Measurements from ENCODE around the gene DNM2.
A peak's percentile ranks its signal among the peaks of the same experiment; 100 is the strongest.
"Not testable (repeated sequence)": the region's sequence is repeated elsewhere in the genome, so short reads cannot be mapped to it uniquely, and the experiment has no call there.

Gene DNM2

GRCh38 chr19:10724573-10725071 is 6.7 kb downstream of the DNM2 start:
- DNase-seq (ENCODE audit: low read depth in 2 of 2) = peak in 1 of 2 experiments; percentile 16

DNA sequence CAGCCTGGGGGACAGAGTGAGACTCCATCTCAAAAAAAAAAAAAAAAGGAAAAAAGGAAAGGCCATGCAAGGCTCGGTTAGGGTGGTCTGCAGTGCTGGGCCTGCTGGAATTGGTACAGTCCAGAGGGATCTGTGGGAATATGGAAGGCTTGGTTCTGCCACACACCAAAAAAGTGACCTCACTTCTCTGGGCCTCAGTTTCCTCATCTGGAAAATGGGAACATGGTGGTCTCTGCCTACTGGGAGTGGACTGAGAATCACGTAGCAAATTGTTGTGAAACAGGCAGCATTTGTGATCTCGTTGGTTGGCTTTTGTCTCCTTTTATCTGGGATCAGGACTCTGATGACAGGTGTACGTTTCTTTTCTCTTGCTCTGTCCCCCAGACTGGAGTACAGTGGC is 7.5 kb downstream of the DNM2 start:
- DNase-seq (ENCODE audit: low read depth in 2 of 2) = no peak

- DNase-seq (ENCODE audit: low read depth in 2 of 2) = no peak
These were observed 8.4 kb downstream of the DNM2 start for GRCh38 chr19:10726268-10726667.

GRCh38 chr19:10727685-10728201 is 9.9 kb downstream of the DNM2 start:
- DNase-seq (ENCODE audit: low read depth in 2 of 2) = no peak

DNA sequence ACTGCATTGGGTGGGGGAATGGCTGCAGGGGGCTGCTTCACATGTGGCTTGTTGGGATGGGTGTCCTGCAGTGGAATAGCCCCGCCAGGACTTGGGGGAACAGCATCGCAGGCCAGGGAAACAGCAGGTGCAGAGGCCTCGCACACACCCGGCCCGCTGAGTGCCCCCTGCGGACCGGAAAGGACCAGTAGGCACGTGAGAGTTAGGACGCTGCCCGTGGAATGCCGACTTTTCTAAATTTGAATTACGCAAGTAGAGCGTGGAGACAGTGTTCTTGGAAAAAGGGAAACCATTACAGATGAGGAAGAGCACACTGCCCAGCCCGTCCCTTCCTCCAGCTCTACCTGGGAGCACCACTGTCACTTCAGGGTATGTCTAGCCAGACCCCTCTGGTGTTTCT is 11.5 kb downstream of the DNM2 start:
- no peak for DNase-seq (ENCODE audit: low read depth in 2 of 2)

- no peak for DNase-seq (ENCODE audit: low read depth in 2 of 2)
These were observed 13.1 kb downstream of the DNM2 start for GRCh38 chr19:10730932-10731331.

DNA sequence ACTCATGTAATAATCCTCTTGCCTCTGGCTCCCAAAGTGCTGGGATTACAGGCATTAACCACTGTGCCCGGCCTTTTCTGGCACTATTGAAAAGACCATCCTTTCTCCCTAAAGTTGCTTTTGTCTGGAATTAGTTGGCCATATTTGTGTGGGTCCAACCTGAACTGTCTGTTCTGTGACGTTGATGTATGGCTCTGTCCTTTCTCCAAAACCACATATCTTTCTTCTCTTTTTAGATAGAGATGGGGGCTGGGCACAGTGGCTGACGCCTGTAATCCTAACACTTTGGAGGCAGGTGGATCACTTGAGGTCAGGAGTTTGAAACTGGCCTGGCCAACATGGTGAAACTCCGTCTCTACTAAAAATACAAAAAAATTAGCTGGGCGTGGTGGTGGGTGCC is 17.9 kb downstream of the DNM2 start:
- no peak for DNase-seq (ENCODE audit: low read depth in 2 of 2)

- DNase-seq (ENCODE audit: low read depth in 2 of 2) = no peak
These were observed 18.3 kb downstream of the DNM2 start for GRCh38 chr19:10736189-10736588.

DNA sequence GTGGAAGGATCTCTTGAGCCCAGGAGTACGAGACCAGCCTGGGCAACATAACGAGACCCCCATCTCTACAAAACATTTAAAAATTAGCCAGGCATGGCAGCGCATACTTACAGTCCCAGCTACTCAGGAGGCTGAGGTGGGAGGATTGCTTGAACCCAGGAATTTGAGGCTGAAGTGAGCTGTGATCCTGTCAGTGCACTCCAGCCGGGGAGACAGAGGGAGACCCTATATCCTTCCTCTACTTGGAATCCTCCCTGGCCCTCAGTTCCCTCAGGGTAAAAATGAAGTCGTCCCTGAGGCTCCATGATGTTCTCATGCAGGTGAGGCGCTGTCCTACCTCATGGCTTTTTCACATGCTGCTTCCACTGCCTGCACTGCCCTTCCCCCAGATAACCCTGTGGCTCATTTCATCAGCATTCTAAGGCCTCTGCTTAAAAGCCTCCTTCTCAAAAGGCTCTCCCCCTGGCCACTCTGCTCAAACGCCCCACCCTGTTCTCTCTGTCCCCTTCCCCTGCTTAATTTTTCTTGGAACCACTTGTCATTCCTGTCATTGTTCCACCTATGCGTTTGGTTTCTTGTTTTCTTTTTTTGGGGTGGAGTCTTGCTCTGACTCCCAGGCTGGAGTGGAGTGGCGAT is 19.2 kb downstream of the DNM2 start:
- no peak for DNase-seq (ENCODE audit: low read depth in 2 of 2)

- no peak for DNase-seq (ENCODE audit: low read depth in 2 of 2)
These were observed 19.8 kb downstream of the DNM2 start for GRCh38 chr19:10737722-10738121.

DNA sequence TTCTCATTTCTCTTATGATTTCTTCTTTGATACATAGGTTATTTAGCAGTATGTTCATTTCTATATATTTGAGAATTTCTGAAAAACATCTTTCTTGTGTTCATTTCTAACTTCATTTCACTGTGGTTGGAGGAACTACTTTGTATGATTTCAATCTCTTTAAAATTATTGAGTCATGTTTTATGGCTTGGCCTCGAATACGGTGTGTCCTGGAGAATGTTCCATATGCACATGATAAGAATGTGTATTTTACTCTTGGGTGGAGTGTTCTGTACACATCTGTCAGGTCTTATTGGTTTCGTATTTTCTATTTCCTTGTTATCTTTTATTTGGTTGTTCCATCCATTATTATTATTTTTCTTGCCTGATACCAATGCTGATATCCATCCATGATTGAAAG is 22.9 kb downstream of the DNM2 start:
- DNase-seq (ENCODE audit: low read depth in 2 of 2) = no peak

- DNase-seq (ENCODE audit: low read depth in 2 of 2) = no peak
These were observed 24.6 kb downstream of the DNM2 start for GRCh38 chr19:10742476-10742875.

DNA sequence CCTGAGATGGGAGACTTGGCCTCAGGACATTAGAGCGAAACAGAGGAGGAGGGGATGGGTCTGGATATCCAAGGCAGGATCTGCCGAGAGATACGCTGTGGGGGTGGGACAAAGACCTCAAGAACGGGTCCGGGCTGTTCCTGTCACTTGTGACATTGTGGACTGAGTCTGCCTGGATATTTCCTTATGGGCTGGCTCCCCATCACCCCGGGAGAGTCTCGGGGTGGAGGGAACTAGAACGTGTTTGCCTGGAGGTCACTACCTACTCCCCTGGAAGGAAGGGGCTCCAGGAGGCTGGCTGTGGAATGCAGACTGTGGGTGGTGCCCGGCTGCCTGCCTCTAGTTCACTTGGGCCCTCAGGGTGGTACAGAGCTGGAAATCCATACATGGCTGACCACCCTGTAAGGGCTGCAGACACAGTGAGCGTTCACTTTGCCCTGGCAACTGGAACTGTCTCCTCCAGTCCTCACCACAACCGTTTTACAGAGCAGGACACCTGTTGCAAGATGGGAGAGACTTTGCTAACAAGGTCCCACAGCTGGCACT is 26.4 kb downstream of the DNM2 start:
- no peak for DNase-seq (ENCODE audit: low read depth in 2 of 2)

DNA sequence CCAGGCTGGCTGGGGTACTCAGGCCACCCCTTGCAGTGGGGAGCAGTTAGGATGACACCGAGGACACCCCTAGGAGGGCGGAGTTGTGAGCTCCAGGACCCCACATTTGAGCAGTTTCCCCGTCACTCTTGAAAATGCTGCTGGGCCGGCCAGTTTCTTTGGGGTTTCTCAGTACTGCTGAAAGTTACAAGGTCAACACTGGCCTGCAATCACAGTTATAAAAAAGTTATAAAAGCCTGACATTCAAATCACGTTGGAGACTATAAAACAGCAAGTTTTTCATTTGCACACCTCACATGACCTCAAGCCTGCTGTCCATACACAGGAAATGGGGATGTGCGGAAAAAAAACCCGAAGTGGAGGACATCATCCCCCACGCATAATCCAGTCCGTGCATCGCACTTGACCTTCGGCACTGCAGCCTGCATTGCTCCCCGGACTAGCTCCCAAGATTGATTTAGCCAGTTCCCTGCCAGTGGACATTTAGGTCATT is 27.0 kb downstream of the DNM2 start:
- no peak for DNase-seq (ENCODE audit: low read depth in 2 of 2)

GRCh38 chr19:10746437-10746836 is 28.6 kb downstream of the DNM2 start:
- not testable (repeated sequence) for DNase-seq (ENCODE audit: low read depth in 2 of 2)

- no peak for DNase-seq (ENCODE audit: low read depth in 2 of 2)
These were observed 29.4 kb downstream of the DNM2 start for GRCh38 chr19:10747271-10747670.

DNA sequence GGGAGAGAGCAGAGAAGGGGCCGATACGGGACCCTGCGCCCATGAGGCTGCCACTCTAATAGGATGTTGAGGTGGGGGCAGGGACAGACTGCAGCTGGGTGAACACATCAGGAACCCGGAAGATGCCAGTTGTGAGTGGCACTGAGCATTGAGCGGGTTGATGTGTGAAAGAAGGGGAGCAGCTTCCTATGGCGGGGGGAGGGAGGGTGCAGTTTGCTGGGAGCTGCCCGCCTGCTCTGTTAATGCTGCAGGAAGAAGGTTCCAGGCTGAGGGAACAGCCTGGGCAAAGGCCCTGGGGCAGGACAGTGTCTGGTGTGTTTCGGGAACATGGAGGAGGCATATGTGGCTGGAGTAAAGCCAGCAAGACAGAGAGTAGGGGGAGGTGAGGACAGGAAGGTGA is 29.8 kb downstream of the DNM2 start:
- DNase-seq (ENCODE audit: low read depth in 2 of 2) = no peak

GRCh38 chr19:10748195-10748926 is 30.5 kb downstream of the DNM2 start:
- DNase-seq (ENCODE audit: low read depth in 2 of 2) = no peak

DNA sequence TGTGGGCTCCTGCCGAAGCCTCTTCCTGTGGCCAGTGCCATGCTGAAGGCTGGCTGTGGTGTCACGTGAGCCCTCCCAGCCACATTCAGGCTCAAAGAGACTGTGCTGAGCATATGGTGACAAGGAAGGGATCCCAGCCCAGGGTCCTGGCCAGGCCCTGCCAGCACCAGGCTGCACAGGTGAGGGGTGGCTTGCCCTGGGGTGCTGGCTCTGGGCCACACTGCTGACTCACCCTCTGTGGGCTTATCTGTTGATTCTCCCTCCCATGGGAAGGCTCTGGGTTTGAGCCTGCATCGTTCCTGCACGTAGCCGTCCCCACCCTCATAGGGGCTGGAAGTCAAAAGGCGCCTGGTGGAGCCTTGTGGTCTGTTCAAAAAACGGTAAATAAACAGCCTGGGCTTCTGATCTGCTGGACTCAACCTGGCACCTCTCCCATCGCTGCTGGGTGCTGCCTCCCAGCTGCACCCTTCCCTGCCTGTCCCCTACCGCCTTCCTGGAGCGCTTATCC is 31.1 kb downstream of the DNM2 start:
- DNase-seq (ENCODE audit: low read depth in 2 of 2) = no peak

- no peak for DNase-seq (ENCODE audit: low read depth in 2 of 2)
These were observed 31.8 kb downstream of the DNM2 start for GRCh38 chr19:10749435-10750384.

All from fibroblast of skin of left quadriceps (primary cell).